ENCODE results near the gene AGBL4.

The AGBL4 gene

DNA sequence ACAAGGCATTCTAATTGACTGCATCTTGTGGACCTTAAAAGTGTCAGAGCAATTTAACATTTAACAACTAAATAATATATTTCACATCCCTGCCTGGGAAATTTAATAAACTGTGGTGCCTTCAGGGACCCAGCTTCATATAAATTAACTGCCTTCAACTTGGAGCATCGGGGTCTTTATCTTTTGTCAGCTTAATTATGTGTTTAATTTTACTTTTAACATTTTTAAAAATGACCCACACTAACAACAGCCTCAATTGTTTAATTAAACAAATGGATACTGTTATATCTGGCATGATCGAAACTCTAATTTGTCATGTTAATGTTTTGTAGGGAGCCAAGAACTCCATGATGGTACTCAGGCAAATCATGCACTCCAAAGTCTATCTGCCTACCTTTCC lies 857.7 kb downstream of the AGBL4 start:
- no peak for DNase-seq

DNA sequence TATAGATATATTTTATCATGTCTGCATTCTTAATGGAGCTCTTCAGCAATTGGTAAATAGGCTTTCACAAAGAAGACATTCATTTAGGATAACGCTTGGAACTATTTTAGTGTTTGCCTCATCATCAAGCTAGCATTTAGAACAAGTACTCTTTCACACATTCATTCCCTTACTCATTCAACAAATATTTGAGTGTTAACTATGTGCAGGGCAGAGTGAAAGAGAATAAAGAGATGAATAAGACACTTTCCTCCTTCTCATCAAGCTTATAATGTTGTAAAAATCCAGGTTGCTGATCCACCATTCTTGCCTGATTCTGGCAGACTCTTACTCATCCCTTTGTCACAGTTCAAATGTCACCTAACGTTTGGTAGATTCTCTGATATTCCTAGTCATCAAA lies 860.7 kb downstream of the AGBL4 start:
- no peak for DNase-seq

DNA sequence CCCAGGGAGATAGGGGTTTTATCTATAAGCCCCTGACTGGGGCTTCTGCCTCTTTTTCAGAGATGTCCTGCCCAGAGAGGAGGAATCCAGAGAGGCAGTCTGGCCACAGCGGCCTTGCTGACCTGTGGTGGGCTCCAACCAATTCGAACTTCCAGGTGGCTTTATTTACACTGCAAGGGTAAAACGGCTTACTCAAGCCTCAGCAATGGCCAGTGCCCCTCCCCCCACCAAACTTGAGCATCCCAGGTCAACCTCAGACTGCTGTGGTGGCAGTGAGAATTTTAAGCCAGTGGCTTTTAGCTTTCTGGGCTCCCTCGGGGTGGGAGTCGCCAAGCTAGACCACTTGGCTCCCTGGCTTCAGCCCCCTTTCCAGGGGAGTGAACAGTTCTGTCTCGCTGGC lies 863.1 kb downstream of the AGBL4 start:
- DNase-seq, result no peak

DNA sequence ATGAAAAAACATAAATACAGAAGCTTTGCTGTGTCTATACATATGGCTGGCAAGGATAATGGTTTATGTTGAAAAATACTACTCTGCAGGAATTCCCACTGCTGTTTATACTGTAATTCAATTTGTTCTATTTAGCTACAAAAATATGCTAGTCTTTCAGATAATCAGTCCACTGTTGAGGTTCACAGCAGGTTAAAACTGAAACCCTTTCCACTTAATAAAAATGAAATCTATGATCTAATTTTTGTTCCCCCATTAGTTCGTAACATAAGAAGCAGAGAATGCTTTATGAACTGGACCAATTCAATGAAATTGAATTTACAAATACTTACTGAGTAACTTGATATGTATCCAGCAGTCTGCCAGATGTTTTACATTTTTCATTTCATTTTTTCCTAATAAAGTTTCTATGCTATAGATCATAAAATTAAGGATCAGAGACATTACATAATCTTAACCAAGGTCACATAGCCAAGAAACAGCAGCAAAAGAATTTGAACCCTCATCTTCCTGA lies 887.0 kb downstream of the AGBL4 start:
- DNase-seq, result no peak

DNA sequence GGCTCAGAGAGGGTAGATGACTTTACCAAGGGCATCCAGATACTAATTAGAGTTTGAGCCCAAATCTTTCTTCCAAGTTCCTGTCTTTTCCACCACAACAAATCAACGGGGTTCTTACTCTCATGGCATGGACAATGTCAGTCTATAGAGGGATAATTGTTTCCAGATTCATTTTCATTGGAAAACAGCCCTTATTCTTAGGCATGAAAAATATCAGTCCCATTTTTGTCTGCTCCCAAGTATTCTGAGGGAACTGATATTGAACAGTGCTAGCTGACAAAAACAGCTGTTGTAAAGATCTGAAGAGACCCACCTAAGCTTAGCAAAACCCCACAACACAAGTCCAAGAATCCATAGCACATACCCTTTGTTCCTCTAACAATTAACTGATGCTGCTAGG lies 898.0 kb downstream of the AGBL4 start:
- DNase-seq, result no peak

DNA sequence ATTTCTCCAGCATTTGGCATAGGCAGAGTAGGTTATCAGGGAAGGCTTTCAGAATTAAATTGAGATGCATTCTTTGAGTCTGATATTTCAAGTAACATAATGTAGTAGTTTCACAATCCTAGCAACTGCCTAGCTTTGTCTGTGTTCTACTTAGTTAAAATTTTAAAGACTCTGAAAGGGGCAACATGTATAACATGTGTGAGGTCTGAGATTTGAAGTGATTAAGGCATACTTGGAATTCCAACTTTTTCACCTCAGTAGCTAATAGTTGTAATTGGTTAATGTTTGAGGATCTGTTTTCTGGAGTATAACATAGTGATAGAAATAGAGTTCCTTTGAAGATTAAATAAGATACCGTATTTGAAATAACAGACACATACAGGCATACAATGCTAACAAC lies 911.8 kb downstream of the AGBL4 start:
- DNase-seq, result no peak

DNA sequence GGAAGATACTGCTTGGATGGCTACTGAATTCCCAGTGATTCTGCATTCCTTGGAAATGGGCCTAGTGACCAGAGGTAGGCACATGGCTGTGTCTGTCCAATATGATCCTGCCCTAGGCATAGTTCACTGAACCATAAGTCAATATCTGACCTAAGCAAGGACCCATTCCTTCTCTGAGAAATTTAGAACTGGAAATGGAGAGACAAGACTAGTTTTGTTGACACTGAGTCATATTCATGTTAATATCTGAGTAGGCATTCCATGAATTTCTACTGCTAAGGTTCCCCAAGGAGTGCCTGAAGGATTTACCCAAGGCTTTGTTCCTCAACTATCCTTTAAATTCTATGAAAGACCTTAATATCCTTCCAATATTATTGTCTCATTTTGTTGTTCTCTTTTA lies 917.3 kb downstream of the AGBL4 start:
- DNase-seq, result no peak

DNA sequence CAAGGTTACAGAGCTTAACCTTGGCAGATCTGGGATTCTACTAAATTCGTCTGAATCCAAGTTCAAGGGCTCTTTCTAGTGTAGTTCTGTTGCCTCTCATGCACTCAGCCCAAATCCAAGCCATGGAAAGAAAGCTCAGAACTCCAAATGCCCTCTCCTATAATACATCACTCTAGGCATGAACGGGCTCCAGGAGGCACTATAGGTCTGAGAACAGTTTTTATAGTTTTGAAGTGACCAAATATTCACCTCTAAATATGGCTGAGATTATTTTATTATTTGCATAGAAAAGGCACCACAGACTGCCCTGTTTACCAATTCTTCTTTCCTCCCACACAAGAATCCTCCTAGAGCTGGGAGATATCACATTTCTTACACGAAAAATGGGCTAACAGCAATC lies 919.2 kb downstream of the AGBL4 start:
- DNase-seq, result no peak

DNA sequence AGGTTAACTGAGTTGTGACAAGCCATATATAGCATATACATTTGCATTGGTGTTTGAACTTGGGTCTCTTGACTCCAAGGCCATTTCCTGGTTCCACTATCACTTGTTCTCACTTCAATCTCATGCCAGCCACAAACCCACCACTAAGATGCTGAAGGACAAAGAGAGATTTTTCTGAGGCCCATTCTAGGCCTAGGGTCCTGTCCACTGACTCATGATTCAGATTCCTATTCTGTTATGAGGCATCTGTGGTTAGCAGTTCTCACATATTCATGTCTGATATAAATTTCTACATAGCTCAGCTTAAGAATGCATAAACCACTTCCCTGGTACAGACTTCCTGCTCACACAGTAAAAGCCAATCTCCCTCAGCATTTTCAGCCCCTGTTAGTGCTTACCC lies 921.0 kb downstream of the AGBL4 start:
- DNase-seq, result no peak

DNA sequence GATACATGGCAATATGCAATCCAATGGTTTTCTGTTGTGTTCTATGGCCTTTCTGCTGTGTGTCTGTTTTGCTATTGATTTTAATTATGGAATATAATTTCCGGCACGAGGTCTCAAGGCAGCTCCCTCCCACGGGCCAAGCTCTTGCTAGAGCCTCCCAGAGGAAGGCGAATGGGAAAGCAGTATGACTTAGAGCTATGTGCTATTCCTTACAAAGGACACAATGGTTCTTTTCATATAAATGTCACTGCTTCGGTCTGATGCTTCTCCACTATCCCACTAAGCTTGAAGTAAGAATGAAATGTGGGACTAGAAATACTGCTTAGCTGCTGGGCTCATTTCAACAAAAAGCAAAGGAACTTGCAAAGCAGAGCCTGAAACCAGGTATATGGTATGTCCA lies 924.9 kb downstream of the AGBL4 start:
- DNase-seq, result no peak

DNA sequence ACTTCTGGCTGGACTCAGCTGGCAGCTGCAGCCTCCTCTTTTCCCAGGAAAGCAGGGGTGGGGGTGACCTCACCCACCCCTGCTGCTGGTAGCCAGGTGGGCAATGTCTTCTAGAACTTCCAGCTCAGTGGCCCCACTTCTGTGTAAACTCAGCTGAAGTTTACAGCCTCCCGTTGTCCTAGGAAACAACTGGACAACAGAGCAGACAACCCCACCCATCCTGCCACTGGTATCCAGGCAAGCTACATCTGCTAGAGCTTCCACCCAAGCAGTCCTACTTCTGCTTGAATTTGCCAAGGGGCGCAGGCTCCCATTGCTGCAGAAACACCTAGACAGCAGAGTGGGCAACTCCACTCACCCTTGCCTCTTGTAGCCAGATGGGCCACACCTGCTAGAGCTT lies 937.4 kb downstream of the AGBL4 start:
- DNase-seq, result no peak

DNA sequence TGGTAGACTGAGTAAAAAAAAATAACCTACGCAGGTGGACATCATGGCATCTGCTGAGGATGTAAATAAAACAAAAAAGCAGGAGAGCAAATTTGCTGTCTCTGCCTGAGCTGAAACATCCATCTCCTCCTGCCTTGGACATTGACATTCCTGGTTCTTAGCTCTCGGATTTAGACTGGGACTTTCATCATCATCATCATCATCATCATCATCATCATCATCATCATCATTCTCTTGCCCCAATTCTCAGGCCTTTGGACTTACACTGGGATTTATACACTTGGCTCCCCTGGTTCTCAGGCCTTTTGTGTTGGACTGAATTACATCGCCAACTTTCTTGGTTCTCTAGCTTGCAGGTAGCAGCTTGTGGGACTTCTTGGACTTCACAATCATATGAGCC lies 938.7 kb downstream of the AGBL4 start:
- DNase-seq, result no peak

DNA sequence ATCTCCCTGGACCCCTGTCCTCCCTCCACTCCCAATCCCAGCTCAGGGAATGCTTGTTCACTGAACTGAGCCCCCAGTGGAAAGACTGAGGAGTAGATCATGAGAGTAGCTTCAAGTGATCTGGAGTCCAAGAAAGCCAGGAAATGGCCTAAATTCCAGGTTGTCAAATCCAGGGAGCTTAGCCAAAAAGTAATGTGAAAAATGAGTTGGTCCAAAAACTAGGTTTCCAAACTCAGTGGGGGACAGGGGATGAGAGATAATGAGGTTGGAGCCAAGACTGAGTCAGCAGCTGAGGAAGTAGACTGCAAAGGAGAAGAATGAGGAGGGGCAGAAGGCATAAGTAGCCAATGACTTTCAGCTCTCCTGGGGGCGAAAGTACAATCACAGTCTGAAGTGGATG lies 963.0 kb downstream of the AGBL4 start:
- no peak for DNase-seq

DNA sequence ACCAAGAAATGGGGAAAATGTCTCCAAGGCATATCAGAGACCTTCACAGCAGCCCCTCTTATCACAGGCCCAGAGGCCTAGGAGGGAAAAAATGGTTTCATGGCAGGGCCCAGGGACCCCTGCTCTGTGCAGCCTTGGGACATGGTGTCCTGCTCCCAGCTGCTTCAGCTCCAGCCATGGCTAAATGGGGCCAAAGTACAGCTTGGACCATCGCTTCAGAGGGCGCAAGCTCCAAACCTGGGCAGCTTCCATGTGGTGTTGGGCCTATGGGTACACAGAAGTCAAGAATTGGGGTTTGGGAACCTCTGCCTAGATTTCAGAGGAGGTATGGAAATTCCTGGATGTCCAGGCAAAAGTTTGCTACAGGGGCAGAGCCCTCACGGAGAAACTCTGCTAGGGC lies 964.7 kb downstream of the AGBL4 start:
- no peak for DNase-seq

DNA sequence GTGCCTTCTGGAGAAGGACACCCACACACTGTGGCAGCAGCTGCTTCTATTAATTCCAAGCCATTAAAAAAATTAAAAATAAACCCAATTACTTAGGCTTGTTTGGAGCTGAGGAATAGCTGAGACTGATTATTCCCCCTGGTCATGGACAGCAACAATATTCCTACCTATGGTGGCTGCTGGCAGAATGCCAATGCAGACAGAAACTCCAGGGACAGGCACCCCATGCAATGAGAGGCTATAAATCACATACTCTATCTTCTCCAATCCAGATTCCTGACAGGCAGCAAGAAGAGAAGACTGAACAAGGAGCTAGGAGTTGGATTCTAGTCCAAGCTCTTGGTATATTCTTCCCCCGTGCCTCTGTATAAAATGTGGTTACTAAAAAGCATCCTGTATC lies 971.7 kb downstream of the AGBL4 start:
- no peak for DNase-seq

DNA sequence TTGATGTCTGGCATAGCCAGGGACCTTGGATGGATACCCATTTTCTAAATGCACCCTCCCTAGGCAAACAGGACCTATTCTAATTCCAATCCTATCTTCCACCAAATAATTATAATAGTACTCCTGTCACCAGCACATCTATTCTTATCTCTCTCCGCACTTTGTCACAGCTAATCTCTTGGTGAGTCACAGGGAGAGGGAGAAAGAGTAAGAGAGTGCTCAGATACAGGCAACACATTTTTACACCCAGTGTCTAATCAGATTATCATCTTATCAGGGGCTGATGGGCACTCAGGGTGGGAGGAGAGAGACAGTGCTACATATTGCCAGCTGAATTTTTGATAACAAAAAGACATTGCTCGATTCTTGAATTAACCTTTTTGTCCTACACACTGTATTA lies 972.1 kb downstream of the AGBL4 start:
- no peak for DNase-seq

DNA sequence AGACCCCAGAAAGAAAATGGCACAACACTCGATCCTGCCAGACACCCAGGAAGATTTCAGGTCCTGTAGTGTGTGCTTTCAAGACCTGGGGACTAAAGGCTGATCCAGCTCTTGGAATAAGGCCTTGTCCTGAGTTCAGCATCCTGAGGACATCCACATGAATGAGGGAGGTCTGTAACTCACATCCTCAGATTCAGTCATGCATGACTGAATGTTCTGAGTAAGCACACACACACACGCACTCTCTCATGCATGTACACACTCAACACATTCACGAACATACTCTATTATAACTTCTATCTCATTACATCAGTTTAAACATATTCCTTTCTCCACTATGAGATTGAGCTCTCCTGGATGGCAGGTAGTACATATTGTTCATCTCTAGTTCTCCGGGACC lies 973.7 kb downstream of the AGBL4 start:
- no peak for DNase-seq

DNA sequence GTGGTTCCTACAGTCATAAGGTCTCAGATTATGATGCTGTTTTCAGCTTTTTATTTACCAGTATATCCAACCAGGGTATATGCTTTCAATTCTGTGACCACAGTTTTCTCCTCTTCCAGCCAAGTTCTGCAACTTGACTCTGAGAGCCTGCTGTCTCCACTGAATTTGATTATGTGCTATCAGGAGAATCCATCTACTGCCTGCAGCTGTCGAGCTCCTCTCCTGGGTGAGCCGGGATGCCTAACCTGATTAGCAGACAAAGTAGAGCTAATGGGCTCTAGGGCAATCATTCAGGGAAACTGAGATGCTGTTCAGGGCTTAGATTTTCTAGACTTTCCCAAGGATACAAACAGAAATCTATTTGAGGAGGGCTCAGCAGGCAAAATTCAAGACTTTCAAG lies 975.6 kb downstream of the AGBL4 start:
- no peak for DNase-seq

DNA sequence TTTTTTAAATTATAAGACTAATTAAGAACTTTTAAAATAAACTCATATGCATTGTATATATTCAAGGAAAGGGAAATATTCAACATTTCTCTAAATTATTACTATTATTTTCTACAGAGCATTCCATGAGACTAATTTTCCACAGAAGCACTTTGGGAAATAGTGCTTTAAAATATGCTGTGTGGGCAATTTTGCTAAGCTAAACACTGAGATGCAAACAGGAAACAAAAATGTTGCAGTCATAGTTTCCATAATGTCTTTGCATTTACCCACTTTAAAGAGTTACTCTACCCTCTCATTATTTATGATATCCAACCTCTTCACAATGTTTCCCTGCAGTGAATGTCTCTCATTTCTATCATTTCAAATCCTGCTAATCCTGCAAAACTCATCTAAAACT lies 977.4 kb downstream of the AGBL4 start:
- no peak for DNase-seq

DNA sequence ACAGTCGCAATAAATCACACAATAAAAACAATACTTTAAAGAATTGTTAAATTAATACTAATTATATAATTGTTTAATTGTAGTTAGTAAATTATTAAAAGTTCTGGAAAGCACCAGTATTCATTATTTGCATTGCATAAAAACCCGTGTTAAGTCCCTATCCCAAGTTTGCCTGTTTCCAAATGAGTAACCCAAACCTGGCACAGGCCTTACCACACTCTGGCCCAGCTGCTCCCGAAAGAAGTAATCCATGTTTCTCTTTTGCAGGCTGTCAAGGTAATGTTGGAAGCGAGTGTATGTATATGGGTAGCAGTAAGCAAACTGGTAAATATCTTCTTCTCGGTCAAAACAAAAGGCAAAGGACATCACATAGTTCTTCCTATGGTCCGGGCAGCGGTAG lies 978.4 kb downstream of the AGBL4 start:
- DNase-seq, result no peak

DNA sequence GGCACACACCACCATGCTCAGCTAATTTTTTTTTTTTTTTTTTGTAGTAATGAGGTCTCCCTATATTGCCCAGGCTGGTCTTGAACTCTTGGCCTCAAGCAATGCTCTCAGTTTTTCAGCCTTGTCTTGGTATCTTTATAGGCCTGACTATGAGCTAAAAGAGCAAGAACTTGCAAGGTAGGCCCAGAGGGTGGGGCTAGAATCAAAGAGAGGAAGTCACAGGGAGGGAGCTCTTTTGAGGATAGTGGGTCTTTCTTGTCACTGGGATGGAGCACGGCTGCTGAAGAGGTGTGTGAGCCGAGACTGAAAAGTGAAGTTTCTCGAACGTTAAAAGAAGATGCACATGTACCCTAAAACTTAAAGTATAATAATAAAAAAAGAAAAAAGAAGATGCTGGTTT lies 987.1 kb downstream of the AGBL4 start:
- no peak for DNase-seq

DNA sequence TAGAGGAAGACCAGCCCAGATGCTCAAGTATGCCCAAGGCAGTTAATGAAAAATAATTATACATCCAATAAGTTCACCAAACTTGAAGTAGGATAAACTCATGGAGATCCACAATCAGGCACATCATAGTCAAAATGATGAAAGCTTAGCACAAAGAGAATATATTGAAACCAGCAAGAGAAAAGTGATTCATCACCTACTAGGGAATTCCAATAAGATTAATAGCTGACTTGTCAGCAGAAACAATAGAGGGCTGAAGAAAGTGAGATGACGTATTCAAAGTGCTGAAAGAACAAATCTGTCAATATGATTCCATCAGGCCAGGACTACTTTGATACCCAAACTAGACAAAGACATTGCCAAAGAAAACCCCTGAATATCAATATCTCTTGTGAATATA lies 995.4 kb downstream of the AGBL4 start:
- no peak for DNase-seq

DNA sequence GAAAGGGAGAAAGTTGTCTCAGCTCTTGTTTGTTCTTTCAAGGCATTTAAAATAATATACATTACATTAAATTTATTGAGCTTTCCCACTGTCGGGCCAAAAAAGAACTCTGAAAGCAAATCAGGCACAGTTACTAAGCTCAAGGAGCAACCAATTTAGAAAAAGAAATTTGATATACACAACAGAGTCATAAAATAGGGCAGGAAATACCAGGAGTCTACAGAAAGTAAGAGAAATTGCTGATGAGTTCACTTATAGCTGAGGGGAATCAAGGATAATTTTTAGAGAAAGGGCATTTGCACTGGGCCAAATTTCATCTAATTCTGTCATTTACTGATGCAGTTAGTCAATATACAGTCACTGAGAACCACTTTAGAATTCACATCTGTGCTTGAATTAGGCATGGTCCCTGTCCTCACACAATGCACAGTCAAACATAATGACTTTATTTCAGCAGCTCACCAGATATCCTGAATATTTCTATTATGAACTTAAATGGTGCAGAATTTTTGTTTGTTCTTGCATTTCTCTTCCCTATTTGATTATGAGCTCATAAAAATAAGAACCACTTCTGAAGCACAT lies 997.4 kb downstream of the AGBL4 start:
- no peak for DNase-seq

DNA sequence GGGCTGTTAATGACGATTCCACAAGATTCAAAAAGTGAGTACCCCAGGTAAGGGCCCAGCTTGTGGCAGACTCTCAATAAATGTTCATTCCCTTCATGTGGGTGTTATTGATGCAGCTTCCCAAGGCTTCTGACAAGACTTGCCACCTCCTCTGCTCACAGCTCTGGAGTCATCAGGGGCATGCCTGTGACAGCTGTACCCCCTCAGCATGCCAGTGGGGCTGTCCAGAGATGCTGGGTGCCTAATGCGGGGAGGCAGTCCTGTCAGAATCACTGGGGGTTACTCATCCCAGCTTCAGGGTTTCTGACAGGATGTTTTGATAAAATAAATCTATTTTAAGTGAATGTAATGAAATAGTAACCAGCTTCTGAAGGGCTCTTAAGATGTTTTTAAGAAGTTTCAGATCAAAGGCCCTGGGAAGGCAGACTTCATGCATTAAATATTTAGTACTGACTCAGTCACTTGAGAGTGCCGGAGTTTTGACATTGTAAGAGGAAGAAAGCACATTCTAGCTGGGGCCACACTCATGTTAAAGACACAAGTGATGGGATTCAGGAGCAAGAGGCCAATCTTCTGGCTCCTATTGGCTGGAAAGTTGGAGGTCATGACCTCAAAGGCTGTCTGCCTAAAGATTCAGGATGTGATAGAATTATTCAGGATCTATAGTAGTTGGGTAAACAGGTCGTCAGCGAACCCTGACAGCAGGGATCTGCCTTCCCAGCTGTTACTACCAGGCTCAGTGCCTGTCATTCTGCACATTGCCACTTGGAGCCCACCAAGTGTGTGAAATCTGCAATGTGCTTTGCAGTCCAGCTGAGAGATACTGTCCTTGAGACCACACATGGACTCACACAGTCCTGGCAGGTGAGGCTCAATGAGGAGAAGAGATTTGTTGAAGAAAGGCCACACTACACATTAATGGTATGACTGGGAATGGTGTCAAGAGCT lies 1007.5 kb downstream of the AGBL4 start:
- no peak for DNase-seq

DNA sequence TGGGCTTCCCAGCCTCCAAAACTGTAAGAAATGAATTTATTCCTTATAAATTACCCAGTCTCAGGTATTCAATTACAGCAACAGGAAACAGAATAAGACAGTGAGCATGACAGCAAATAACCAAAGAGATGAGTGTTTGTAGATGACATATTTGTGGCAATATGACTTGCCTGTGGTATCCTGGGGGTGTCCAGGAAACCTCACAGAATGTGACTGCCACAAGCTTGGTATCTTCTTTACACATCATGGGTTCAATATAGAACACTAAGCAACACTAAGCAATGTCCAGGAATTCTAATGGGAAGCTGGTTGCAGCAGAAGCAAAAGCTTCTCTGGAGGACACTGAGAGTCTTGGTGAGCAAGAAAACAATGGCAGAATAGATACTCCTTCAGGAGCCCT lies 1010.7 kb downstream of the AGBL4 start:
- no peak for DNase-seq
